HG02623 (cell line): ENCODE data around the gene REEP5.
"Not testable (repeated sequence)": the region's sequence is repeated elsewhere in the genome, so short reads cannot be mapped to it uniquely, and the experiment has no call there.

Source experiments
- ATAC-seq: cut with Tn5 transposase; IDR thresholded peaks from one replicate; pipeline ENCODE4 v1.9.1; 2021; ENCODE audit warnings: moderate library complexity; ENCODE audit not compliant: unreplicated experiment

REEP5 gene

DNA sequence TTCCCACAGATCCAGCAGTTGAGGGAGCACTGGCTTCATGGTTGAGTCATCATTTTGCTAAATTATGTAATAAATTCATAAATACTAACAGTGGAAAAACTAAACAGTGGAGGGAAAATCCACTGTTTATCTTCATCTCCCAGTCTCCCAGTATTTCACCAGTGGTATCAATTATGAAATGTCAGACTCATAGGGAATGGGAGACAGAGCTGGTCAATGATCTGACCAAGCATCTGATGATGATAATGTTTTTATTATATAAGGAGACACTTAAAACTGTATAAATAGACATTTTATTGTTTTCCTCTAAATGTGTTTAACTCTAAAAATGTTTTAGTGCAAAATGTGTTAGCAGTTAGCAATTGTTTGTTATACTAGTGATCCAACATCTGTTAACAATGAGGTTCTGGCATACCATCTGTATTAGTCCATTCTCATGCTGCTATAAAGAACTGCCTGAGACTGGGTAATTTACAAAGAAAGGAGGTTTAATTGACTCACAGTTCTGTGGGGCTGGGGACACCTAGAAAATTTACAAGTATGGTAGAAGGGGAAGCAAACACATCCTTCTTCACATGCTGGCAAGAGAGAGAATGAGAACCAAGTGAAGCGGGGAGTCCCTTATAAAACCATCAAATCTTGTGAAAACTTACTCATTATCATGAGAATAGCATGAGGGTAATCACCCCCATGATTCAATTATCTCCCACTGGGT, 11.8 kb upstream of the REEP5 start:
- no peak for ATAC-seq

DNA sequence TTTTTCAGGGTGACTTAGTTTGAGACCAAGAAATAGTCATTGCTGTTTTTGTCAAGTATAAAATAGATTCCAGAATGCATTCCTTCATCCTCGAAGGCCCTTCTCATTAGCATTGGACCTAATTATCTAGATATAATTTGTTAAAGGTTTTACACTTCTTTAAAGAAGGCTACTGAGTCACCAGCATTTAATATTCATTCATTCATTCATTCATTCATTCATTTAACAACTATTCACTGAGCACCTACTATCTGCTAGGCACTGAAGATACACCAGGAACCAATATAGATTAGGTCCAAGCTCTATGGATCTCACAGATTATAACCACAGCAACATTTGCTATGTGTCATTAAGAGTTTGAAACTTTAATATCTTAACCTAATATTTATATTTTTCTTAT, 11.1 kb upstream of the REEP5 start:
- ATAC-seq: no peak

DNA sequence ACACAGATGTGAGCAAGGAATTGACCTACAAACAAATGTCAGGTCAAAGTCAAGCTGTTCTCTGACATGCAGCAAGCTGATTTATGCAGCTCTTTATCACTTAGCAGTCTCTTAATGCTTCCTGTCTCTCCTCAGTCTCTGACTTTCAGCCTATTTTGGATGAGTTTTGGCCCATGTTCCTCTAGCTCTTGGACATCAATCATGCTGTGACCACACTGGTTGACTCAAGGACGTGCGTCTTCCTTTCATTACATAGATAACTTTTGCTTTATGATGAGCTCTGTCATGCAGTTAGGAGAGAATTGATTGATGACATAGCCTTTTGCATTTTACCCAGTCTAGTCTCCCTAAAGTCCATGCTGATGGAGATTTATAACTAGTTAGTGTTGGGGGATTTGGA, 9.4 kb upstream of the REEP5 start:
- no peak for ATAC-seq

DNA sequence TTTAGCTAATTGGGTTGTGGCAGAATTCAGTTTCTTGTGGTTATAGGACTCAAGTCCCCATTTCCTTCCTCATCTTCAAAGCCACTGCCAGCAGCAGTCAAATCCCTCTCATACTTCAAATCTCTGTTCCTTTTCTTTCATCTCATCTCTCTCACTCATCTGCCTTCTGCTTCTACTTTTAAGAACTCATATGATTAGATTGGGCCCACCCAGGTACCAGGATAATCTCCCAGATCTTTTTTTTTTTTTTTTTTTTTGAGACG, 8.0 kb upstream of the REEP5 start:
- ATAC-seq: peak; percentile 46

DNA sequence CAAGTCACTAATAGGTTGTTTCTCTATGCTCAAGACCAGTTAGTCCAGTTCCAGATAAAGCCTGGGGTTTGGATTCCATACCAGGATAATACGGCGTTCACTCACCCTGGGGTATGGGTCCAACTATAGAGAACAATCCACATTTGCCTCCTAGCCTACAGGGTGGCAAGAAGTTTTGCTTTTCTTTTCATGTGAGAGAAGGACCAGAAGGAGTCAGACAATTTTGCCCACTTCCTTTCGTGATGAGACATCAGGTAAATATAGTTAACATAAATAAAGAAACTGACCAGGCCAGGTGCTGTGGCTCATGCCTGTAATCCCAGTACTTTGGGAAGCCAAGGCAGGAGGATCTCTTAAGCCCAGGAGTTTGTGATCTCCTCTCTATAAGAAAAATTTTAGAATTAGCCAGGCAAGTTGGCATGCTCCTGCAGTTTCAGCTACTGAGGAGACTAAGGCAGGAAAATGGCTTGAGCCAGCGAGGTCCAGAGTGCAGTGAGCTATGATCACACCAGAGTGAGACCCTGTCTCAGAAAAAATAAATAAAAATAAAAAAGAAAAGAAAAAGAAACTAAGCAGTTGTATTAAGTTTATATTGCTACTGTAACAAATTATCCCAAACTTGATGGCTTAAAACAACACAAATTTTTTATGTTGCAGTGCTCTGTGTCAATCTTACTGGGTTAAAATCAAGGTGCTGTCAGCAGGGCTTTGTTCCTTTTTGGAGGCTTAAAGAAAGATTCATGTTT, 7.5 kb upstream of the REEP5 start:
- ATAC-seq: peak; percentile 71

DNA sequence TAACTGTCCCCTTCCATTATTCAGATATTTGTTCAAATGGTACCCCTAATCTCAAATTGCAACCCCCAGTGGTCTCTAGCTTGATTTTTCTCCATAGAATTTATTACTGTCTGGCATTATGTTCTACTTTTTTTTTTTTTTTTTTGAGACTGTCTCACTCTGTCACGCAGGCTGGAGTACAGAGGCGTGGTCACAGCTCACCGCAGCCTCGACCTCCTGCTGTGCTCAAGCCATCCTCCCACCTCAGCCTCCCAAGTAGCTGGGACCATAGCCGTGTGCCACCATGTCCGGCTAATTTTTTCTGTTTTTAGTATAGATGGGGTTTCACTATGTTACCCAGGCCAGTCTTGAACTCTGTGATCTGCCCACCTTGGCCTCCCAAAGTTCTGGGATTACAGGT, 2.0 kb upstream of the REEP5 start:
- no peak for ATAC-seq

DNA sequence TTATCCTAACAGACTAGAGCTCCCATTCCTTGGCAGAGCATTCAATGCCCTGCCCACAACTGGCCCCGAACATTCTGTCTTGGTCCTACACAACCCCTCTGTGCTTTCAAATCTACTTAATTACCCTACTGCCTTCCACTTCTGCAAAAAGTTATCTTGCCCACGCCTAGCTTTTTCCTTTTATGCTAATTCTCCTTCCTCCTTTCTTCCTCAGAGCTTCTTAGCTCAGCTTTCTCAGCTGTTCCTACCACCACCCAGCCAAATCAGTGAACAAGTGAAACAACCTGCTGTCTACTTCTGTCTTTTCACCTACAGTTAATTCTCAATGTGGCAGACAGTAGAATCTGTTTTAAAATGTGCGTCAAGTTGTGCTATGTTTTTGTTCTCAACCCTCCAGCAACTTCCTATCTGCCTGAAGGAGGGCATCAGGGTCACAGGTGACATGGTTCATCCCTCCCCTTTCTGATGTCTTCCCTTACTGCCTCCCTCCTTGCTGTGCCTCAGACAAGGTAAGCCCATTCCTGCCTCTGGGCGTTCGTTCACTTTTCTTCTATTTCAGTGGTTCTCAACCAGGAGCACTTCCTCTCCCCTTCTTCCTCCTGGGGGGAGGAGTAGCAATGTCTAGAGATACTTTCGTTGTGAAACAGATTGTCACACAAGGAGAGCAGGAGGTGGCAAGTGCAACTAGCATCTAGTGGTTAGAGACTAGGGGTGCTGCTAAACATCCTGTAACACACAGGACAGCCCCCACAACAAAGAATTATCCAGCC, 1.3 kb upstream of the REEP5 start:
- peak; percentile 32 for ATAC-seq

DNA sequence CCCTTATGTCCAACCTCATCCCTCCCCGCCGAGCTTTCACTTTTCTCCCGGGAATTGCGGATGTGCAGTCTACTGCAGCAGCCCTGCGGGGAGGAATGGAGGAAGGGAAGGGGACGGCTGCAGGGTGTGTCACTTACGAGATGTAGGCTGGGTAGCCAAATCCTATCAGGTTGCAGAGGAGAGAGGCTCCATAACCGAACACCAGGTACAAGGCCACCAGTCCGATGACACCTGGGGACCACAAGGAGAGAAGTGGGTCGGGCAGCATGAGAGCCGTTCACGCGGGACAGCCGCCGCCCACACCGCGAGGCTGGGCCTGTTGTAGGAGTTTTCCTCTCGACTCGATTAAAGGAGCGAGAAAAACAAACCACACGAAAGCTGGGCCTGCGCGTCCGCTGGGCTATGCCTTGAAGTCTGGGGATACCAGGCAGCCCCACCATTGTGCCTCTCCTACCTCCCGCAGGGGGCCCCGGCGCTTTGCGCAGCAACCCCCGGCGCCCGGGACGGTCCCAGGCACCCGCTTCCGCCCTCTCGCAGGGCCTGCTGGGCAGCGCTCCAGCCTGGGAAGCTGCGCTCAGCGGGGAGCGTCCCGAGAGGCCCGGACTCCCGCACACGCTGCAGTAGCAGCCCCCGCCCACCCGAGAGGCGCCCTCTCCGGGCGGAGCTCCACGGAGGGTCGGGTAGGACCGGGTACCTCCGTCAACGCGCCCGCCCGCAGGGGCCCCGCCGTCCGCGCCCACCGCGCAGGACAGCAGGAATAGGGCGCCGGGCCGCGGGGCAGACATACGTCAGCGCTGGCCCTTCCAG, 798 bp downstream of the REEP5 start:
- peak; percentile 38 for ATAC-seq

DNA sequence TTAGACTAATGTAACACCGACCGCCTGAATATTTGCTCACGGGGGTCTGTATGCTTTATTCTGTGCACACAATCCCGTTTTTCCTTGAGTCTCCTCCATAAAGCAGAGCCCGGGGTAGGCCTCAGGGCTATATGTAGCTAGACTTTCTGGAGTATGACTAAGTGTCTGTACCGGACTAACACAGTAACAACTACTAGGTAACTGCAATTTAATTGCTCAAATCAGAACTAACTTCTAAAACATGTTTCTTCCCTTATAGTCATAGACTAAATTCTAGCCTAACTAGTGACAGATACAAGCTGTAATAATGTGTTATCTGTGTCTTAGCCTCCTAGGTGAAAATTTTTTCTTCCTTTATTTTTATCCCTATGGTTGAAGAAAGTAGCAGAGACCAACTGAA, 2.1 kb downstream of the REEP5 start:
- no peak for ATAC-seq

DNA sequence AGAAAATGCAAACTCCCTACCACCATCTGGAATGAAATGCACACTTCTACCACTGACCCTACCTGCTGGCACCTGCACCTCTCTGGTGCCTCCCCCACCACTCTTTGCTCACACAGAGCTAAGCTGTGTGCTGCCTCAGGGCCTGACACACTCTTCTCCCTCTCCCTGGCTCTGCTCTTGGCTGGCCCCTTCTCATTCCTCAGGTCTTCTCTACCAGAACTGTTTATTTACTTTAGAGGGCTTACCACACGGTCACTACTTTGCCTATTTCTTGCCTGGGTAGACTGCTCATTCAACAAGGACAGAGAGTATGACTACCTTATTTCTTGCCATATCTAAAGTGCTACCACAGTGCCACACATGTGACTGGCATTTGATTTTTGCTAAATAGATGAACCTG, 3.3 kb downstream of the REEP5 start:
- ATAC-seq: no peak

DNA sequence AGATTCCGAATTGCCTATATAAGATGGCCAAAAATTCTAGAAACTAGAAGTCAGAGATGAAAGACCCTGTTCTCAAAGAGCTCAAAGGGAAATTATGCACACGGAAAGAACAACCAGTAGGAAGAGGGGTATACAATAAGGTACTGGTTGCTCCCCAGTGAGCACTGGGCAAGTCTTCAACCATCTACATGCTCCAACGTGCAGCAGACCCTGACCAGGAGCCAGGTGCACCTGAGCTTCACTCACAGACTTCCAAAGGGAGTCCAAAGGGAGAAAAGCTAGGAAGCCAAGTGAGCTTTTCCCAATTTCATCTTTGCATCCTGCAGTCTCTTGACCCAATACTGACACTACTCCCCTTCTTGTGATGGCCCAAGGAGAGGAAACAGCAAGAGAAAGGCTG, 3.9 kb downstream of the REEP5 start:
- ATAC-seq: no peak

DNA sequence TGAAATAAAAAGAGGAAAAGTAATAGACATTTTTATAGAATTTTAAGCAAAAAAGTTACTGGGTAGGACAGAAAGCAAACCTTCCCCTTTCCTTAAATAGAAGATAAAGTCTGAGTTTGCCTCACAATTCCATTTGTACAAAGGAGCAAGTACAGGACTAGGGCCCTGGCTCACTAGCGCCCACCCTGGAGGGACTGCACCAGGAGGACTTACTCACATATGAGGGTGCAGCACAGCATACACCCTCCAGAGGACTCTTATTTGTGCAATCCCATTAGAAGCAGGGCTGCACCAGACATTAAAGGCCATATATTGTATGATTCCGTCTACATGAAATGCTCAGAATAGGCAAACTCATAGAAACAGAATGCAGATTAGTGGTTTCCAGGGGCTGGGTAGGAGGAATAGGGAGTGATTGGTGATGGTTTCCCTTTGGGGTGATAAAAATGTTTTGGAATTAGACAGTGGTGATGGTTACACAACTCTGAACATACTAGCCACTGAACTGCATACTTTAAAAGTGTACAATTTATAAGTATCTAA, 4.5 kb downstream of the REEP5 start:
- no peak for ATAC-seq

DNA sequence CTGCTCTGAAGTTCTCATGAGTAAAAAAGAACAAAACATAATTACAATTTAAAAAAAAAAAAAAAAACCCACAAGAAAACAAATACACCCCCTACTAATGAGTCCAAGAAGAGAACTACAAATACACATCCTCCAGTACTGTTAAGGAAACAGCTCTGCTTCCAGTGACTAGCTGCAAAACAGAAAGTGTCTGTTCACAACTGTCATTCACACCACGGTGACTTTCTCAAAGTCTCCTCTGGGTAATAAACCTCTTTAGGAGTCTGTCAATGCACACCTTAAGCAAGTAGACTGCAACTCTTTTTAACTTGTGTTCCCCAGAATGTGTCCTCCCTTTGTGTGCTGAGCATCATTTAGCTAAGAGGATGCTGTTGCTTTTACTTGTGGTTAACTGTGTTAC, 6.2 kb downstream of the REEP5 start:
- ATAC-seq: no peak

DNA sequence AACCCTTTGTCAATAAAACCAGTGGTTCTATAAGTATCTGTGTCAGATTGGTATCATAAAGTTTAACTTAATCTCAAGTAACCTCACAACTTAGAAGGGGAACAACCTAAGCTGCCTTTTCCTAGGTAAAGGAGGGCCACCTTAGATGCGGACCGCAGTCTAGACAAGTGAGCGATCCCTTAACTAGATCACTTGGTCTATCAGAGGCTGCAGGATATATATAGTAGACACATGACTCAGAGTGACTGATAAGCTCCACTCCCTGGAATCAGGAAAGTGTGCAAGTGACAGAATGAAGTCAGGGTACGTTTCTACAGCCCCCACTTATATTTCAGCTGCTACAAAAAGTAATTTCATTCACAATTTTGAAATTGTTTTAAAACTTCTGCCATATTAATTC, 7.4 kb downstream of the REEP5 start:
- ATAC-seq: no peak

DNA sequence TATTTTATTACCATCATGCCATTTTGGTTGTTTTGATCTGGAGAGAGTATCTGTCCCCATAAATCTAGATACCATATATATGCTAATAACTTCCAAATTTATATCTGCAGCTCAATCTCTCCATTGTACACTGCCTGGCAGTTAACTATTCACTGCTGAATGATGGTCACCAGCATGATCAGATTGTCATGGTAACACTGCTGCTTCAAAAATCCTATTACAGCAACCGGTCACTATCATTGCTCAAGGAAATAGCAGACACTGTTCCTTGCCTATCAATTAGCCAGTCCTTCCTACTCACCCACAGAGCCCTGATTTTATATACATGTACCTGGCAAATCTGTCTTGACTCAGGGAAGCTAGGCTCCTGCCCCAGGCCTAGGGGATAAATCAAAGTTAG, 11.5 kb downstream of the REEP5 start:
- no peak for ATAC-seq

DNA sequence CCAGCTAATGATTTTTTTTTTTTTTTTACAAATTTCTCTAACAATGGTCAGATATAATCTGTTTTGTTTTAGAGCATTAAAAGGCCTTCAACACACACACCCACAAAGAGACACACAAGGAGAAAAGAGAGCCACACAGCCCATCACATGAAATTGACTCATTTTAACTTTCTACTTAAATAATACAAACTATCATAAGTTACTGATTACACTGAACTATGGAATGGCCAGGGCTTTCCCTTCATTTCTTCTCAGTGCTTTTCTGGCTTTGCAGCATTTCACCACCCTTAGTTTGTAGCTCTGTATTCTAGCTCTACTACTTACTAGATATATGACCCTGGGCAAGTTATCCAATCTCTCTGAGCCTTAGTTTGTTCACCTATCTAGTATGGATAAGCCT, 13.2 kb downstream of the REEP5 start:
- no peak for ATAC-seq

DNA sequence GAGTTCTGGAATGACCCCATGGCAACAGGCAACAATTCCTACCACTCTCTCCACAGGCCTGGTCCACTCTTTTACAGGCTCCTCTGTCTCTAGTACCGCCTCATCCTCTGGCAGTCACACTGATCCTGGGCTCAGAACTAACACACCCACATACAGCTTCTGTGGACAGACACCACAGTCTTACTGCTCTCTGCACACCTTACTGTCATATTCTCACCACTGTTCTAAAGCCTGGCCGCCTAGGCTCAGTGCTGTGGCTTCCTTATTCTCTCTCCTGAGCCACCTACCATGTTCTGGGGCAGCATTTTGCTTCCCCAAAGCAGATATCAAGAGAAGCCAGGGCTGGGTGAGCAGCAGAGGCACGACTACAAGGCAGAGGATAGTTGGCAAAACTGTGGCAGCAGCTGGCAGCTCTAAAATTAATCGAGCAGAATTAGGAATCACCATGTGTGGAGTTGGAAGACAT, 14.8 kb downstream of the REEP5 start:
- ATAC-seq: no peak

DNA sequence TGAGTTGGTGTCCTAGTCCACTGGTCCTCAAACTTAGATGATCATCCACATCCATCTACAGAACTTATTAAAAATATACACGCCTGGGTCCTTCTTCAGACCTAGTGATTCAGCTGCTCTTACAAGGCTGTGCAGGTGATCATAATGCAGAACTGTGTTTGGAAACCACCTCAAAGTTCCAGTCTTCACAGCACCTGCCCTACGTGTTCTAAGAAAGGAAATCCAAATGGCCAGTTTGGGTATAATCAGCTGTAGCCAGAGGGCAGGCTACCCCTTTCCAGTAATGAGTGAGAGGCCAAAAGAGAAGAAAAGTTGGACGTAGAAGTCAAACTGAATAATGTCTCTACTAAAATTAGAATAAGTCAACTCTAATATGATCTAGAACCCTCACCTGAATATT, 15.4 kb downstream of the REEP5 start:
- ATAC-seq: no peak

DNA sequence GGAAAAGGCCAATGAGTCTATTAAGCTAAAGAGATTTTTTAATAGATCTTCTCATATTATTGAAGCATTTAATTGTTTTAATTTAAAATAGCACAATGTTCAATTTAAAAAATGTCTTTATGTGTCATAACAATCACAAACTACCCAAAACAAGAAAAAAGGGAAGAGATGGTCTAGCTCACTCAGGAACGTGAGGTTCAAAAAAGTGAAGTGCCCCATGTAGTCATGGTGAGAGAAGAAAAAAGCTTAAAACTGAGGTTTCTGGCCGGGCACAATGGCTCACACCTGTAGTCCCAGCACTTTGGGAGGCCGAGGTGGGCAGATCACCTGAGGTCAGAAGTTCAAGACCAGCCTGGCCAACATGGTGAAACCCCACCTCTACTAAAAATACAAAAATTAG, 17.0 kb downstream of the REEP5 start:
- ATAC-seq: not testable (repeated sequence)

DNA sequence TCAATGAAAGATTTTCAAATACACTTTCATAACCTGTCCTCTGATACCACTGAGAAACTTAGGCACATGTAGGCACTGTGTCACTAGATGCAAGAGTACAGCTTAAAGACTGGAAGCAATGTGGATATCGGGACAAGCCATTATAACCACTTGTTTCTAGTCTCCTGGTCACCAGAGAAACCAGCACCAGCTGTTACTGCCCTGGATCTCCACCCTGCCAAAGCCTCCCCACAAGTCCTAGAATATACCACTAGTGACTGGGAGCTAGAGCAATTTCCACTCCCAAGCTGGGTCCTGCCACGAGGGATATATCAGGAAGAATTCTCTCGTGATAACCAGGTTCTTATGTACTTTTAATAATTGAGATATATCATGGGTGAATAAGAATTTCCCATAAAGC, 19.5 kb downstream of the REEP5 start:
- ATAC-seq: no peak

DNA sequence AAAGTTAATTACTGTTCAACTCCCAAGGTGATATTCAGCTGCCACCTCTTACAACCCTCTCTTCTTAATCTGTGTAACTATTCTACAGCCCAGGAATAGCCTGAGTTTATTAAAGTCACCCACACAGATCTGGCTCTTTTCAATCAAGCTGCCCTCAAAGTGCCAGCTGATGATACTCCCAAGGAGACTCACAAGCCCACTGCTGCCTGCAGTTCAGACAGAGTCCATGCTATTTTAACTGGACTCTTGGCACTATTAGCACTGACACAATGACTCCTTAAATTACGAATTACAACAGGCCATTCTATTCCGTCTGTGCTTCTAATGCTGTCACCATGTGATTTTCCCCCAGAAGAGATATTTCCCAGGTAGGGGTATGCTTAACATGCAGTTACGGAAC, 26.3 kb downstream of the REEP5 start:
- no peak for ATAC-seq
